GM08714 (cell line): ENCODE measurements around the gene MSANTD1.
A peak's percentile ranks its signal among the peaks of the same experiment; 100 is the strongest.

ENCODE experiments used
- H3K4me3 ChIP-seq: fragments of 200-500 bp; sonication (Bioruptor generic); 2 replicates; pipeline ENCODE4 v1.5.1; 2014; ENCODE audit warnings: mild to moderate bottlenecking, low read length, inconsistent platforms
- ZNF274 ChIP-seq: IDR thresholded peaks from 2 replicates; pipeline ENCODE4 v1.6.1; 2012; ENCODE audit warnings: mild to moderate bottlenecking, low read depth, low read length

The MSANTD1 gene

GRCh38 chr4:3286335-3287175 lies 37.6 kb downstream of the MSANTD1 start:
- TF ChIP-seq ZNF274 = no peak
- H3K4me3 ChIP-seq = no peak overlapping the region

- TF ChIP-seq ZNF274 = no peak
- H3K4me3 ChIP-seq = no peak overlapping the region
Measured at GRCh38 chr4:3287271-3287971, 38.5 kb downstream of the MSANTD1 start.

GRCh38 chr4:3287972-3288570 lies 39.1 kb downstream of the MSANTD1 start:
- no peak for TF ChIP-seq ZNF274

GRCh38 chr4:3288571-3289094 lies 39.7 kb downstream of the MSANTD1 start:
- TF ChIP-seq ZNF274 = no peak
- no peak overlapping the region for H3K4me3 ChIP-seq

More at GRCh38 chr4:3287972-3288570, 39.1 kb downstream of the MSANTD1 start:
- H3K4me3 ChIP-seq = no peak overlapping the region

- no peak for TF ChIP-seq ZNF274
- no peak overlapping the region for H3K4me3 ChIP-seq
Measured at GRCh38 chr4:3290476-3290875, 41.5 kb downstream of the MSANTD1 start.

- no peak overlapping the region for H3K4me3 ChIP-seq
- no peak for TF ChIP-seq ZNF274
Measured at GRCh38 chr4:3290889-3291321, 41.9 kb downstream of the MSANTD1 start.

GRCh38 chr4:3291411-3291968 lies 42.5 kb downstream of the MSANTD1 start:
- H3K4me3 ChIP-seq = peak overlapping the region; percentile 73; the same call in 1 of the 2 replicates
- TF ChIP-seq ZNF274 = no peak

- TF ChIP-seq ZNF274 = no peak
- peak overlapping the region; percentile 73; the same call in 1 of the 2 replicates for H3K4me3 ChIP-seq
Measured at GRCh38 chr4:3291969-3292570, 43.1 kb downstream of the MSANTD1 start.

GRCh38 chr4:3292571-3293400 lies 43.8 kb downstream of the MSANTD1 start, which contains the start of gene RGS12:
RGS12 (plus strand) TSS chr4:3293021; CDS start chr4:3316171, 23,150 bp downstream.
- H3K4me3 ChIP-seq = peak within 1 kb of the TSS; percentile 73; the same call in 1 of the 2 replicates

GRCh38 chr4:3293401-3294391 lies 44.7 kb downstream of the MSANTD1 start:
- H3K4me3 ChIP-seq = peak overlapping the region; percentile 55; the same call in 1 of the 2 replicates
- TF ChIP-seq ZNF274 = no peak

More at GRCh38 chr4:3292571-3293400, 43.8 kb downstream of the MSANTD1 start, which contains the start of gene RGS12:
- TF ChIP-seq ZNF274 = no peak

GRCh38 chr4:3294401-3295241 lies 45.7 kb downstream of the MSANTD1 start:
- no peak for TF ChIP-seq ZNF274
- H3K4me3 ChIP-seq = no peak overlapping the region
